HG03066 (cell line): ENCODE measurements around the gene FAM170A.

Experiments used
- ATAC-seq: cut with Tn5 transposase; IDR thresholded peaks from one replicate; pipeline ENCODE4 v1.9.1; 2021; ENCODE audit warnings: low read depth; ENCODE audit not compliant: unreplicated experiment

The FAM170A gene, protein sequence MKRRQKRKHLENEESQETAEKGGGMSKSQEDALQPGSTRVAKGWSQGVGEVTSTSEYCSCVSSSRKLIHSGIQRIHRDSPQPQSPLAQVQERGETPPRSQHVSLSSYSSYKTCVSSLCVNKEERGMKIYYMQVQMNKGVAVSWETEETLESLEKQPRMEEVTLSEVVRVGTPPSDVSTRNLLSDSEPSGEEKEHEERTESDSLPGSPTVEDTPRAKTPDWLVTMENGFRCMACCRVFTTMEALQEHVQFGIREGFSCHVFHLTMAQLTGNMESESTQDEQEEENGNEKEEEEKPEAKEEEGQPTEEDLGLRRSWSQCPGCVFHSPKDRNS

DNA sequence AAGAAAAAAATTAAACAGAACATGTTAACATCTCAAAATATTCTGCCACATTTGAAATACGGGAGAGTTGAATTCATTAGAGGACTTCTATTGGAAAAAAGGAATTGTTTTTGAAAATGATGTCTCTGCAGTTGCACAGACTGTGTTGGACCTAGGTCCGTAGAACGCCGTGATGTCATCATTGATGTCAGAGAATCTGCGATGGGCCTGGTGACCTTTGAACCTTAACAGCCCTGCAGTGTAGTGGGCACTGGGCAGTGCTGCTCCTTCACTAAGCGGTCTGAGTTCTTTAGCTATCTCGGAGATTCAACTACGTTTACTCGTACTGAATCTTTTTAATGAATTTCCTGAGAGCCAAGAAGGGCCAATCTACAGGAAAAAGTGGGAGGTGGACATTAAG, at the start of gene FAM170A:
Gene FAM170A (plus strand): TSS at position 220 of the 400 bp plus-strand sequence. CDS start 211 bp downstream, outside the sequence.
- ATAC-seq: no peak

GRCh38 chr5:119582987-119583386, 46.4 kb upstream of the FAM170A start:
- ATAC-seq: no peak

DNA sequence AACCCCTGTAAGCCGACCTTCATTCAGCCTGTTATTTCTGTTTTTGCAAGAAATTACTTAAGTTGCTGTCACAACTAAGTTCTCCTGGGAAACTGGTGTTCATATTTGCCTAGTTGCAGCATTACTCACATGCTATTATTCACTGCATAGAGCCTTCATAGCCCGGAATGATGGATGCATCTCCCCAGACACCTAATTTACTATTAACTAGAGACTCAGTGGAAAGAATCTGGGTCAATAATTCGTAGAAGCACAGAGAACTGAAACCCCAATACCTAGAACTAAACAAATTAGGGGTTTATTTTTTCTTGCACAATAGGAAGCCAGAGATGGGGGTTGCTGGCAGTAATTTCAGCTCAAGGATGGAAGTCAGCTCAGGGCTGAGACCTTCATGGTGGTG, 45.7 kb upstream of the FAM170A start:
- ATAC-seq: peak; percentile 72

DNA sequence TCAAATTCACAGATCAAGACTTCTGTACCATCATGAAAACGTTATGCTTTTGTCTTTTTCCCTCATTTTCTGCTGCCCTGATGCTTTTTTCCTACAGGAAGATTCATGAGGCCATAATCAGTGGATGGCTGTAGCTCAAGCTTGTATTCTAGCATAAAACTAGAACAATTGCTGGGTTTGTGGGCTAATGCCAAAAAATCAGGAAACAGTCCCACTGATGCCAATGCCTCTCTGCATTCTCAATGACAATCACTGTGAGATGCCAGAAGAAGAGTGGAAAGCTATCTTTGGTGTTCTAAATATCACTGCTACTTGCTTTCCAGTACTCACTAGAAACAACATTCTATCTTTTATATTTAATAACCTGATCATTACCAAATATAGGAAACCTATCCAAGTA, 33.3 kb upstream of the FAM170A start:
- no peak for ATAC-seq

GRCh38 chr5:119597728-119598298, 31.5 kb upstream of the FAM170A start:
- no peak for ATAC-seq

DNA sequence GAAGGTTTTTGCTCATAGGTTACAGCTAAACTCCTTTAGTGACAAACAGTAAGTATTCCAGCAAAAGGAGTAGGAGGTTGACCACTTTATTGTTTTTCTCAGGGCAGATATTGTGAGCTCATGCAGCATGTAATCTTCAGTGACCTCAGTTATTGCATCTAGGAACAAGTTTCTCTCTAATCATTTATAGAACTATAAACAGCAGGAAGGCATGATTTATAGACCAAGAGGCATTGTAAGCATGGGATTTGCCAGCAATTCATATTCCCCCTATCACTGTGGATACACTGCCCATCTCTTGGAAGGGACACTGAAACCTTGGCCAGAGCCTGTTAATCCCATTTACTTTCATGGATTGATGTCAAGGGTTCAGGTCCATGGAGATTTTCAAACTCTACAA, 15.4 kb upstream of the FAM170A start:
- ATAC-seq: no peak

DNA sequence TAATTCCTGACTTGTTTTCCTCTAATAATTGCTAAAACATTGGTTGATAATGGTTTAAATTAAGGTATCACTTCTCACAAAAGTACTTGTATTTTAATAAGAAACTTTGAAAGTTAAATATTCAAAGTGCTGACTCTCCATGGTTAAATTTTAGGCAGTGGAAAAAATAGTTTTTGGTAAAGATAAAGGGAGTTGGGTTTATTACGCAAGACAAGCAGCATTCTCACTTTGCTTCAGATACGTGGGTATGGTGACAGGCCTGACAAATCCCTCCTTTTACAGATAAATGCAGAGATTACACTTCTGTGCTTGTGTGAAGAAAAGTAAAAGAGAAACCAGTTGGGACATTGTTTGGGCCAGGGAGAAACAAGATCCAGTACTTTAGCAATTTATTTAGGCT, 14.5 kb upstream of the FAM170A start:
- ATAC-seq: no peak

DNA sequence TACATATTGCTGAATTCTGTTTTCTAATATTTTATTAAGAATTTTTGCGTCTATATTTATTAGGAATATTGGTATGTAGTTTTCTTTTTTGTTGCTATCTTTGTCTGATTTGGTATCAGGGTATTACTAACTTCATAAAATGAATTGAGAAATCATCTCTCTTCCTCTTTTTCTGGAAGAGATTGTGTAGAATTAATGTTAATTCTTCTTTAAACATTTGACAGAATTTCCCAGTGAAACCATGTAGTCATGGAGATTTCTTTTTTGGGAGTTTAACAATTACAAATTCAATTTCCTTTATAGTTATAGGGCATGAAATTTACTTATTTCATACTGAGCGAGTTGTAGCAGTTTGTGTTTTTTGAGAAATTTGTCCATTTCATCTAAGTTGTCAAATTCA, 3.3 kb upstream of the FAM170A start:
- ATAC-seq: no peak

- ATAC-seq: no peak
Observed at GRCh38 chr5:119630752-119631440, 1.5 kb downstream of the FAM170A start.

GRCh38 chr5:119631660-119632059, 2.3 kb downstream of the FAM170A start:
- no peak for ATAC-seq

DNA sequence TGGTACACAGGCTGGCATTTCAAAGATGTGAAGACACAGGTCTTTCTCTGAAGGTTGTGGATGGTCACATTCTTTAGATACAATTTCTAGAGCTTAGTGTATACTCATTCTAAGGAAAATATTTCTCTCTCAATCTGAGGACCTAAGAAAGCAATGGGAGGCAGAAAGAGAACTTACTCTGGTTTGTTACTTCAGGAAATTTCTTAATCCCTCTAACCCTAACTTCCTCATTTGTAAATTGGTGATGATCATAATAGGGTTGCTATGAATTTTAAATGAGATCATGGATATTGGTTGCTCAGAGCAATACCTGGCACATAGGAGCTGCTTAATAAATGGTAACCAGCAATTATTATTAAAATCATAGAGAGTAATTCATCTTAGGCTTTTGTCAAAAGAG, 22.1 kb downstream of the FAM170A start:
- ATAC-seq: no peak

- no peak for ATAC-seq
Observed at GRCh38 chr5:119655061-119655460, 25.7 kb downstream of the FAM170A start.

DNA sequence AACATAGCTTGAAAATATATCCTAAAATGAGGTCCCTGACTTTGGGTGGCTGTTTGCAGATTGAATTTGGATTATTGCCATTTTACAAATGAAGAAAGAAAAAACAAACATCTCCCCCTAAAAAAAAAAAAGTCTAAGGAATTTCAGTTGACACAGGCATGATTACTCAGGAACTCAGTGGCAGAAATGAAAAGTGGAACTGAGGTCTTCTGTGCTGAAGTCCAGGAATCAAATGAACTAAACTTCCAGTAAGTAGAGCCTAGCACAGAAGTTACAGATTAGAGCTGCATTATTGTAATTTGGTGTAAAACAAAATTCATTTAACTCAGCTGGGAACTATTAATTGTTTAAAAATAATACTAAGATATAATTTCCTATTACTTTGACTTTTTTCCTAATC, 26.7 kb downstream of the FAM170A start:
- ATAC-seq: no peak

DNA sequence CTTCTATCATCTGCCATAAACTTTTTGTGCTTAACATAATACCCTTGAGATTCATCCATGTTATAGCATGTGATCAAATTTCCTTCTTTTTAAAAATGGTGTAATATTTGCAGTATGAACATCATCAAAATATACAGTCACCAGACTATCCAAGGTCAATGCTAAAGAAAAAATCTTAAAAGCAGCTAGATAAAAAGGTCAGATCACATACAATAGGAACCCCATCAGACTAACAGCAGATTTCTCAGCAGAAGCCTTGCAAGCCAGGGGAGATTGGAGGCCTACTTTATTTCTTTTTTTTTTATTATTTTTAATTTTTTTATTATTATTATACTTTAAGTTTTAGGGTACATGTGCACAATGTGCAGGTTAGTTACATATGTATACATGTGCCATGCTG, 37.2 kb downstream of the FAM170A start:
- no peak for ATAC-seq

GRCh38 chr5:119678351-119679028, 49.1 kb downstream of the FAM170A start:
- no peak for ATAC-seq

DNA sequence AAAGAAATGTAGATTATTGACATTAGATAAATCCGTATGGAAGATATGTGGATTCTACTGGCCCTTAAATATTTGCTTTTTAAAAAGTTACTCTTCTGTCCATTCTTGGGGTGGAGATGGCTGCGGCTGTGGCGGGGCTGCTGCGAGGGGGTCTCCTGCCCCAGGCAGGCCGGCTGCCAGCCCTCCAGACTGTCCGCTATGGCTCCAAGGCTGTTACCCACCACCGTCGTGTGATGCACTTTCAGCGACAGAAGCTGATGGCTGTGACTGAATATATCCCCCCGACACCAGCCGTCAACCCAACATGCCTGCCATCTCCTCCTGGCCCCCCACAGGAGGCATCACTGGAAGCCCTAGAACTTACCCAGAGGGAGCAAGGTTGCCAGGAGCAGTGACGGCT, 50.7 kb downstream of the FAM170A start:
- ATAC-seq: no peak

GRCh38 chr5:119681734-119682133, 52.4 kb downstream of the FAM170A start:
- ATAC-seq: no peak

DNA sequence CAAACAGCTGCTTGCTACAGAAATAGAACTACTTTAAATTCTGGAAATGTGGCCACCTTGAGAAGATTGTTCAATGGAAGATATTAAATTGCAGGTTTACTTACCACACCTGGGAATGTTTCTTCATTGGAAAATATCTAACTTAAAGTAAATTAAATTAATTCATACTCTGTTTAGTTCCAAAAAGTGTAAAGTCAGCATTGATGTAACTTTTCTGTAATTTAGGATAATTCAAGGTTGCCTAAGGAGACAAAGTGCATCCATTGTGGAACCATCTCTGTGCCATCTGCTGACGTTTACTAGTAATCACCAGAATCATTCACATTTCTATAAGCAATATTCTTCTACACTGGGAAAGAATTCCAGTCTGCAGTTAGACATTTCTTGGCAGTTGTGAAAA, 53.0 kb downstream of the FAM170A start:
- ATAC-seq: no peak
